ENCODE measurements around the gene KBTBD4. TPM values are rescaled to one million over a fixed set of nuclear protein-coding genes. Genes with fewer than 3 reads are reported as not detected.

The KBTBD4 gene
- total RNA-seq, 2 donors from 2014 or later = 26.8 to 30.6 TPM

DNA sequence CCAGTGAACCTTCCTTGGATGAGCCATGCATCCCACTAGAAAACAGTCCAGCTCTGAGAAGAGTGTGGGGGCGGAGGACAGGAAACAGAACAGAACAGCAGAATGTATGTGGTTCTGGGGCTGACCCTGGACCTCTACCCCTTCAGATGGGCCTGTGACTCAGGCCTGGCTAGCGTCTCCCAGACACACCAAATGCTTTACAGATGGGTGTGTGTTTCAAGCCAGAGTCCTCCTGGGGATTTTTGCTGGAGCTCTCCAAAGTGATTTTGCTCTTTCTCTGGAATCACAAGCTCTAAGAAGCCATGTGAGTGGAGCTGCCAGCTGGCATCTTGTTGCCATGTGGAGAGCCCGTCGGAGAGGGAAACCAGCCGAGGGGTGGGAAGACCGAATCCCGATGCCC lies 28.6 kb upstream of the KBTBD4 start:
- H3K4me3 ChIP-seq = no peak overlapping the region
- TF ChIP-seq POLR2A (IDR thresholded peaks at IDR 0.05) = no peak
- no peak for TF ChIP-seq CTCF (IDR thresholded peaks at IDR 0.05)
- TF ChIP-seq POLR2AphosphoS5 (IDR thresholded peaks at IDR 0.05) = no peak
- no peaks in the 10 kb centered on the region for H3K27me3 ChIP-seq (replicated peaks; ENCODE audit: insufficient read depth)
- 78% methylated on average over 7 of the region's 7 CpGs for WGBS
- no peaks in the 10 kb centered on the region for H3K9me3 ChIP-seq
- intact Hi-C loops (cut with DNase I) = no loop called here
- DNase-seq (ENCODE audit: low spot score) = no peak
- no peak overlapping the region for H3K27ac ChIP-seq
- H3K4me1 ChIP-seq (replicated peaks) = no peaks in the 10 kb centered on the region
- no peaks in the 10 kb centered on the region for H3K36me3 ChIP-seq

GRCh38 chr11:47606731-47607130 lies 28.0 kb upstream of the KBTBD4 start:
- no peaks in the 10 kb centered on the region for H3K36me3 ChIP-seq
- H3K9me3 ChIP-seq = no peaks in the 10 kb centered on the region
- no peak overlapping the region for H3K27ac ChIP-seq
- WGBS = 53% methylated on average over 5 of the region's 5 CpGs
- H3K27me3 ChIP-seq (replicated peaks; ENCODE audit: insufficient read depth) = no peaks in the 10 kb centered on the region
- H3K4me3 ChIP-seq = no peak overlapping the region
- intact Hi-C loops (cut with DNase I) = no loop called here
- TF ChIP-seq CTCF (IDR thresholded peaks at IDR 0.05) (no peak), POLR2AphosphoS5 (IDR thresholded peaks at IDR 0.05) (no peak), POLR2A (IDR thresholded peaks at IDR 0.05) (no peak)
- no peak for DNase-seq (ENCODE audit: low spot score)
- H3K4me1 ChIP-seq (replicated peaks) = no peaks in the 10 kb centered on the region

- 56% methylated on average over 3 of the region's 3 CpGs for WGBS
- Histone ChIP-seq H3K9me3 (no peaks in the 10 kb centered on the region), H3K4me3 (no peak overlapping the region), H3K36me3 (no peaks in the 10 kb centered on the region), H3K27ac (no peak overlapping the region), H3K27me3 (replicated peaks; ENCODE audit: insufficient read depth) (no peaks in the 10 kb centered on the region), H3K4me1 (replicated peaks) (no peaks in the 10 kb centered on the region)
- no peak for DNase-seq (ENCODE audit: low spot score)
- TF ChIP-seq POLR2A (IDR thresholded peaks at IDR 0.05) (no peak), POLR2AphosphoS5 (IDR thresholded peaks at IDR 0.05) (no peak), CTCF (IDR thresholded peaks at IDR 0.05) (no peak)
- intact Hi-C loops (cut with DNase I) = no loop called here
These were observed 27.2 kb upstream of the KBTBD4 start for GRCh38 chr11:47605921-47606320.

DNA sequence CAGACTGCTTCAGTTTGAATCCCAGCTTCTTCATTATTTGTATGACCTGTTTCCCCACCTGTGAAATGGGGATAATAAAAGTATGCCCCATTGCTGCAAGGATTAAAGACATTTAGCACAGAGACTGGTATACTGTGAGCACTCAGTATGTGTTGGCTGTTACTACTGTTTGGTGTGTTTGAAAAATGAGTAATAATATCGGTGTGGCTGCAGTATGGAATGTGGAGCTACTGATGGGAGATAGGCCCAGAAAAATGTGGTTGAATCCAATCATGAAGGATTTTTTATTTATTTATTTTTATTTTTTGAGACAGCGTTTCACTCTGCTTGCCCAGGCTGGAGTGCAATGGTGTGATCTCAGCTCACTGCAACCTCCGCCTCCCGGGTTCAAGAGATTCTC lies 24.5 kb upstream of the KBTBD4 start:
- H3K36me3 ChIP-seq = no peaks in the 10 kb centered on the region
- no peaks in the 10 kb centered on the region for H3K9me3 ChIP-seq
- H3K4me1 ChIP-seq (replicated peaks) = no peaks in the 10 kb centered on the region
- 83% methylated on average over 4 of the region's 4 CpGs for WGBS
- no peak overlapping the region for H3K27ac ChIP-seq
- H3K4me3 ChIP-seq = no peak overlapping the region
- no peaks in the 10 kb centered on the region for H3K27me3 ChIP-seq (replicated peaks; ENCODE audit: insufficient read depth)
- intact Hi-C loops (cut with DNase I) = no loop called here
- DNase-seq (ENCODE audit: low spot score) = no peak
- TF ChIP-seq POLR2A (IDR thresholded peaks at IDR 0.05) (no peak), POLR2AphosphoS5 (IDR thresholded peaks at IDR 0.05) (no peak), CTCF (IDR thresholded peaks at IDR 0.05) (no peak)

DNA sequence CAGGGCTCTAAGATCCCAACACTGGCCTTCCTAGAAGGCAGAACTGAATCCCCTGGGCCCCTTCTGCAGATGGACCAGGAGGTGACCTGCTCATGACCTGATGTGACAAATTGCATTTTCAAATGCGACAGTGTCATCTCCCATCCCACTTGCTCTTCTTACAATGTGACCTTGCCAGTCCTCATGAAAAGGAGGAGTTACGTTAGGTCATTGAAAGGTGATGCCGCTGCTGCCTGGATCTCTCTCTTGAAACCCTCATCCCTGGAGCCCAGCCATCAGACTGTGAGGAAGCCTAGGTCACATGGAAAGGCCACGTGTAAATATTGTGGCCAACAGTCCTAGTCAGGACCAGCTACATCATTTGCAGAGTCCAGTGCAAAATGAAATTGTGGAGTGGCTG lies 21.1 kb upstream of the KBTBD4 start:
- Histone ChIP-seq H3K36me3 (no peaks in the 10 kb centered on the region), H3K4me3 (no peak overlapping the region), H3K27ac (no peak overlapping the region), H3K4me1 (replicated peaks) (no peaks in the 10 kb centered on the region), H3K27me3 (replicated peaks; ENCODE audit: insufficient read depth) (no peaks in the 10 kb centered on the region), H3K9me3 (no peaks in the 10 kb centered on the region)
- WGBS = 71% methylated on average over 4 of the region's 4 CpGs
- intact Hi-C loops (cut with DNase I) = no loop called here
- TF ChIP-seq POLR2A (IDR thresholded peaks at IDR 0.05) (no peak), CTCF (IDR thresholded peaks at IDR 0.05) (no peak), POLR2AphosphoS5 (IDR thresholded peaks at IDR 0.05) (no peak)
- DNase-seq (ENCODE audit: low spot score) = no peak

Measured in prostate gland (tissue), 2 donors.